Vagina (tissue), 2 donors: Measurements from ENCODE around the gene PEMT. TPM values are rescaled to one million over a fixed set of nuclear protein-coding genes. Genes with fewer than 3 reads are reported as not detected.

ENCODE experiments used
- DNase-seq, 2 donors: peaks; one replicate each; pipeline ENCODE4 v3.0.0-alpha.2; 2017; ENCODE audit errors: extremely low spot score in 2 of 2
- H3K27ac ChIP-seq: fragments of 200-600 bp; sonication (generic); one replicate; pipeline ENCODE4 v1.5.1; 2019
- H3K27me3 ChIP-seq: fragments of 200-600 bp; sonication (generic); one replicate; pipeline ENCODE4 v1.5.1; 2019
- H3K36me3 ChIP-seq, 2 donors: fragments of 200-600 bp; sonication (generic); one replicate each; pipeline ENCODE4 v1.5.1; 2017 to 2019
- H3K4me1 ChIP-seq: fragments of 200-600 bp; sonication (generic); one replicate; pipeline ENCODE4 v1.5.1; 2019
- H3K4me3 ChIP-seq, 2 donors: fragments of 200-600 bp; sonication (generic); 1 replicate in 1 of 2; 2 replicates in 1 of 2; pipeline ENCODE4 v1.5.1; 2016 to 2019
- H3K9me3 ChIP-seq: fragments of 200-600 bp; sonication (generic); one replicate; pipeline ENCODE4 v1.5.1; 2019
- CTCF ChIP-seq, 3 experiments: fragments of 450-650 bp in 2 of 3; fragments of 200-600 bp in 1 of 3; sonication (generic) in 1 of 3; IDR thresholded peaks; one replicate each; pipeline ENCODE4 v1.5.1; 2017 to 2019; ENCODE audit warnings: antibody characterized with exemption in 3 of 3, mild to moderate bottlenecking in 2 of 3, moderate library complexity in 2 of 3
- POLR2A ChIP-seq, 2 donors: fragments of 450-650 bp; IDR thresholded peaks; one replicate each; pipeline ENCODE4 v1.6.1; 2017; ENCODE audit warnings: antibody characterized with exemption in 2 of 2, mild to moderate bottlenecking in 2 of 2, moderate library complexity in 2 of 2
- POLR2AphosphoS5 ChIP-seq, 2 donors: sonication (generic); formaldehyde crosslinking; IDR thresholded peaks; one replicate each; pipeline ENCODE4 v1.9.0; 2017; ENCODE audit warnings: antibody characterized with exemption in 2 of 2, mild to moderate bottlenecking in 2 of 2, low read depth in 1 of 2; ENCODE audit not compliant: insufficient read depth in 1 of 2
- intact Hi-C: fragments of 100-400 bp; cut with DNase I; formaldehyde crosslinking; loops from one replicate; pipeline ENCODE4 v1.15.1; 2023
- total RNA-seq: library from RNA; depleted of rRNA; stranded (reverse); fragments of >200 nt; gene quantifications from one replicate; pipeline ENCODE4 v1.2.3, GENCODE V29; 2016

PEMT gene
- total RNA-seq, 1 donor from 2014 or later, result 37.3 TPM

GRCh38 chr17:17582372-17582771 lies 9.1 kb downstream of the PEMT start:
- Histone ChIP-seq H3K27ac (no peak overlapping the region), H3K4me3 (no peak overlapping the region), H3K9me3 (no peaks in the 10 kb centered on the region), H3K27me3 (no peaks in the 10 kb centered on the region), H3K36me3 (no peaks in the 10 kb centered on the region), H3K4me1 (peaks cover under 1% of the 10 kb centered on the region)
- DNase-seq, result no peak
- intact Hi-C loops, result no loop called here
- TF ChIP-seq POLR2AphosphoS5 (IDR thresholded peaks at IDR 0.05; ENCODE audit: insufficient read depth in 1 of 2, low read depth in 1 of 2), result no peak
- TF ChIP-seq CTCF (IDR thresholded peaks at IDR 0.05), result no peak
- TF ChIP-seq POLR2A (IDR thresholded peaks at IDR 0.05), result no peak

- intact Hi-C loops, result no loop called here
- peaks cover 8% of the 10 kb centered on the region for H3K4me1 ChIP-seq
Measured at GRCh38 chr17:17581509-17581908, 10.0 kb downstream of the PEMT start.

GRCh38 chr17:17580662-17581470 lies 10.6 kb downstream of the PEMT start:
- Histone ChIP-seq H3K36me3 (no peaks in the 10 kb centered on the region), H3K4me1 (peaks cover 14% of the 10 kb centered on the region), H3K27me3 (no peaks in the 10 kb centered on the region), H3K27ac (no peak overlapping the region), H3K9me3 (no peaks in the 10 kb centered on the region), H3K4me3 (no peak overlapping the region)
- TF ChIP-seq POLR2AphosphoS5 (IDR thresholded peaks at IDR 0.05; ENCODE audit: insufficient read depth in 1 of 2, low read depth in 1 of 2) (no peak), CTCF (IDR thresholded peaks at IDR 0.05) (no peak), POLR2A (IDR thresholded peaks at IDR 0.05) (no peak)
- DNase-seq, result no peak
- intact Hi-C loops, result no loop called here

More at GRCh38 chr17:17581509-17581908, 10.0 kb downstream of the PEMT start:
- Histone ChIP-seq H3K27ac (no peak overlapping the region), H3K36me3 (no peaks in the 10 kb centered on the region), H3K4me3 (no peak overlapping the region), H3K9me3 (no peaks in the 10 kb centered on the region), H3K27me3 (no peaks in the 10 kb centered on the region)
- DNase-seq, result no peak
- TF ChIP-seq POLR2A (IDR thresholded peaks at IDR 0.05) (no peak), CTCF (IDR thresholded peaks at IDR 0.05) (no peak), POLR2AphosphoS5 (IDR thresholded peaks at IDR 0.05; ENCODE audit: insufficient read depth in 1 of 2, low read depth in 1 of 2) (no peak)

GRCh38 chr17:17579691-17580090 lies 11.8 kb downstream of the PEMT start:
- no peak for DNase-seq
- intact Hi-C loops, result no loop called here
- Histone ChIP-seq H3K9me3 (no peaks in the 10 kb centered on the region), H3K4me3 (no peak overlapping the region), H3K27me3 (no peaks in the 10 kb centered on the region), H3K4me1 (peaks cover 26% of the 10 kb centered on the region), H3K36me3 (no peaks in the 10 kb centered on the region), H3K27ac (no peak overlapping the region)
- TF ChIP-seq POLR2A (IDR thresholded peaks at IDR 0.05) (no peak), POLR2AphosphoS5 (IDR thresholded peaks at IDR 0.05; ENCODE audit: insufficient read depth in 1 of 2, low read depth in 1 of 2) (no peak), CTCF (IDR thresholded peaks at IDR 0.05) (no peak)

- TF ChIP-seq POLR2AphosphoS5 (IDR thresholded peaks at IDR 0.05; ENCODE audit: insufficient read depth in 1 of 2, low read depth in 1 of 2) (no peak), CTCF (IDR thresholded peaks at IDR 0.05) (no peak), POLR2A (IDR thresholded peaks at IDR 0.05) (no peak)
- Histone ChIP-seq H3K4me1 (peaks cover 31% of the 10 kb centered on the region), H3K4me3 (no peak overlapping the region), H3K27ac (no peak overlapping the region), H3K27me3 (no peaks in the 10 kb centered on the region), H3K36me3 (no peaks in the 10 kb centered on the region), H3K9me3 (no peaks in the 10 kb centered on the region)
- intact Hi-C loops, result no loop called here
- no peak for DNase-seq
Measured at GRCh38 chr17:17577373-17577772, 14.1 kb downstream of the PEMT start.
